Muscle layer of colon (tissue), 2 donors: ENCODE results near the gene MYO3B.

Experiments
- H3K27ac ChIP-seq: one replicate; pipeline ENCODE4 v1.7.0; 2013; ENCODE audit warnings: low read depth, mild to moderate bottlenecking, low read length, moderate library complexity
- H3K27me3 ChIP-seq, 2 donors: one replicate each; pipeline ENCODE4 v1.7.0; 2013; ENCODE audit warnings: low read length in 2 of 2, mild to moderate bottlenecking in 2 of 2; ENCODE audit not compliant: insufficient read depth in 2 of 2, control insufficient read depth in 1 of 2
- H3K36me3 ChIP-seq: one replicate; pipeline ENCODE4 v1.7.0; 2013; ENCODE audit warnings: mild to moderate bottlenecking, low read length; ENCODE audit not compliant: insufficient read depth
- H3K4me1 ChIP-seq: one replicate; pipeline ENCODE4 v1.7.0; 2013; ENCODE audit warnings: mild to moderate bottlenecking, low read length; ENCODE audit not compliant: insufficient read depth
- H3K4me3 ChIP-seq, 2 donors: one replicate each; pipeline ENCODE4 v1.7.0; 2013; ENCODE audit warnings: low read length in 2 of 2, low read depth in 1 of 2, mild to moderate bottlenecking in 1 of 2, moderate library complexity in 1 of 2
- H3K9ac ChIP-seq: one replicate; pipeline ENCODE4 v1.7.0; 2013; ENCODE audit warnings: low read length
- H3K9me3 ChIP-seq: one replicate; pipeline ENCODE4 v1.7.0; 2013; ENCODE audit warnings: mild to moderate bottlenecking, low read length
- donor health status: abdominal sarcoma.
- donor health status: Adenocarcinoma of cecum.

The MYO3B gene

GRCh38 chr2:170177950-170178781 lies at the start of gene MYO3B:
TSS of gene MYO3B (plus strand) at chr2:170178147. CDS start at chr2:170178288, 141 bp downstream.
- Histone ChIP-seq H3K27ac (no peak within 1 kb of the TSS), H3K4me3 (no peak within 1 kb of the TSS), H3K9me3 (no peaks in the 10 kb centered on the region), H3K9ac (no peak within 1 kb of the TSS), H3K4me1 (no peaks in the 10 kb centered on the region), H3K36me3 (no peaks in the 10 kb centered on the region), H3K27me3 (no peaks in the 10 kb centered on the region)

- Histone ChIP-seq H3K27ac (no peak overlapping the region), H3K9me3 (no peaks in the 10 kb centered on the region), H3K4me1 (no peaks in the 10 kb centered on the region), H3K4me3 (no peak overlapping the region), H3K27me3 (no peaks in the 10 kb centered on the region), H3K9ac (no peak overlapping the region), H3K36me3 (no peaks in the 10 kb centered on the region)
These were observed 38.5 kb upstream of the MYO3B start for GRCh38 chr2:170139276-170139967.

GRCh38 chr2:170140561-170140960 lies 37.4 kb upstream of the MYO3B start:
- Histone ChIP-seq H3K4me3 (no peak overlapping the region), H3K27me3 (no peaks in the 10 kb centered on the region), H3K9ac (no peak overlapping the region), H3K27ac (no peak overlapping the region), H3K9me3 (no peaks in the 10 kb centered on the region), H3K36me3 (no peaks in the 10 kb centered on the region), H3K4me1 (peaks cover 9% of the 10 kb centered on the region)

- H3K4me3 ChIP-seq: no peak overlapping the region
- no peaks in the 10 kb centered on the region for H3K36me3 ChIP-seq
- H3K27me3 ChIP-seq: no peaks in the 10 kb centered on the region
- H3K9me3 ChIP-seq: no peaks in the 10 kb centered on the region
- H3K9ac ChIP-seq: no peak overlapping the region
- no peak overlapping the region for H3K27ac ChIP-seq
- H3K4me1 ChIP-seq: peaks cover 9% of the 10 kb centered on the region
These were observed 36.1 kb upstream of the MYO3B start for GRCh38 chr2:170141865-170142264.

- Histone ChIP-seq H3K36me3 (no peaks in the 10 kb centered on the region), H3K9ac (no peak overlapping the region), H3K9me3 (no peaks in the 10 kb centered on the region), H3K27ac (no peak overlapping the region), H3K27me3 (no peaks in the 10 kb centered on the region), H3K4me1 (peaks cover 9% of the 10 kb centered on the region), H3K4me3 (no peak overlapping the region)
These were observed 35.4 kb upstream of the MYO3B start for GRCh38 chr2:170142502-170142901.

GRCh38 chr2:170143045-170143717 lies 34.8 kb upstream of the MYO3B start:
- Histone ChIP-seq H3K36me3 (no peaks in the 10 kb centered on the region), H3K4me3 (no peak overlapping the region), H3K9ac (no peak overlapping the region), H3K9me3 (no peaks in the 10 kb centered on the region), H3K4me1 (peaks cover 9% of the 10 kb centered on the region), H3K27ac (no peak overlapping the region), H3K27me3 (no peaks in the 10 kb centered on the region)

- no peak overlapping the region for H3K4me3 ChIP-seq
- H3K36me3 ChIP-seq: no peaks in the 10 kb centered on the region
- peaks cover 9% of the 10 kb centered on the region for H3K4me1 ChIP-seq
- no peak overlapping the region for H3K27ac ChIP-seq
- H3K9me3 ChIP-seq: no peaks in the 10 kb centered on the region
- no peaks in the 10 kb centered on the region for H3K27me3 ChIP-seq
- no peak overlapping the region for H3K9ac ChIP-seq
These were observed 33.2 kb upstream of the MYO3B start for GRCh38 chr2:170144761-170145160.

GRCh38 chr2:170145191-170145590 lies 32.8 kb upstream of the MYO3B start:
- Histone ChIP-seq H3K27ac (no peak overlapping the region), H3K27me3 (no peaks in the 10 kb centered on the region), H3K36me3 (no peaks in the 10 kb centered on the region), H3K9ac (no peak overlapping the region), H3K4me3 (no peak overlapping the region), H3K4me1 (peaks cover 9% of the 10 kb centered on the region), H3K9me3 (no peaks in the 10 kb centered on the region)

- Histone ChIP-seq H3K9me3 (no peaks in the 10 kb centered on the region), H3K4me3 (no peak overlapping the region), H3K36me3 (no peaks in the 10 kb centered on the region), H3K4me1 (peaks cover 9% of the 10 kb centered on the region), H3K27me3 (no peaks in the 10 kb centered on the region), H3K27ac (no peak overlapping the region), H3K9ac (no peak overlapping the region)
These were observed 32.1 kb upstream of the MYO3B start for GRCh38 chr2:170145675-170146432.

- Histone ChIP-seq H3K9ac (no peak overlapping the region), H3K4me1 (peaks cover 9% of the 10 kb centered on the region), H3K27ac (no peak overlapping the region), H3K4me3 (no peak overlapping the region), H3K36me3 (no peaks in the 10 kb centered on the region), H3K9me3 (no peaks in the 10 kb centered on the region), H3K27me3 (no peaks in the 10 kb centered on the region)
These were observed 31.2 kb upstream of the MYO3B start for GRCh38 chr2:170146784-170147183.

GRCh38 chr2:170147576-170147975 lies 30.4 kb upstream of the MYO3B start:
- Histone ChIP-seq H3K36me3 (no peaks in the 10 kb centered on the region), H3K27ac (no peak overlapping the region), H3K27me3 (no peaks in the 10 kb centered on the region), H3K9me3 (no peaks in the 10 kb centered on the region), H3K9ac (no peak overlapping the region), H3K4me3 (no peak overlapping the region), H3K4me1 (peaks cover 9% of the 10 kb centered on the region)
